GM21723 (cell line): ENCODE measurements around the gene SLC5A10.

Source experiments
- ATAC-seq: cut with Tn5 transposase; IDR thresholded peaks from one replicate; pipeline ENCODE4 v1.9.1; 2021; ENCODE audit warnings: mild to moderate bottlenecking, moderate library complexity; ENCODE audit not compliant: unreplicated experiment

SLC5A10 gene

DNA sequence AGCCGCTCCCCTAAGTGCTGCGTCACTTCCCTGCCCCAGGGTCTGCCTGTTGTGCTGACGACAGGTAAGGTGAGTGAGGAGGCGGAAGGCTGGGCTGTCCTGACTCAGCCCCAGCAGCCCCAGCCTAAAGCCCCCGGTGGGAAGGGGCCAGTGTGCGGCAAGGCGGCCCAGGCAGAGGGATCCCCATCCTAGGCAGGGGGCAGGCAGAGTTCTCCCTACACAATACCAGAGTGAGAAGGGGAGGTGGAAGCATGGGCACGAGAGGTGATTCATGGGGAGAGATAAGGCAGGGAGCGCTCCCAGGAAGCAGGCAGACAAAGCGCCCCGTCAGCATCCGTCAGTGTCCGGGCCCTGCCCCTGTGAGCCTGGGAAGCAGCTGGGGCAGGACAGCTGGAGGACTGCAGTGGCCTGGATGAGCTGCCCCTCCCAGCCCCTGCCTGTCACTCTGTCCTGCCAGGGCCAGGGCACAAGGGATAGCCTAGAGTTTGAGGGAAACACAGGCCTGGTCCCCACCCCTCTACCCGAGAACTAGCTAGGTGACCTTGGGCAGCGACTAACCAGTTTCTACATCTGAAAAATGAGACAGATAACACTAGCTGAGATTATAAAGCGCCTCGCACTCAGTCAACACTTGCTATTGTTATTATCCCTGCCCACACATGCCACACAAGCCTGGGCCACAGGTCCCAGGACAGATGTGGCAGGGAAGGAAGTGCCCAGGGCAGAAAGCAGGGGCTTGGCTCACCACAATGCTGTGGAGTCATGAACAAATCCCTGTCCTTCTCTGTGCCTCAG is 48.8 kb downstream of the SLC5A10 start:
- ATAC-seq = no peak

DNA sequence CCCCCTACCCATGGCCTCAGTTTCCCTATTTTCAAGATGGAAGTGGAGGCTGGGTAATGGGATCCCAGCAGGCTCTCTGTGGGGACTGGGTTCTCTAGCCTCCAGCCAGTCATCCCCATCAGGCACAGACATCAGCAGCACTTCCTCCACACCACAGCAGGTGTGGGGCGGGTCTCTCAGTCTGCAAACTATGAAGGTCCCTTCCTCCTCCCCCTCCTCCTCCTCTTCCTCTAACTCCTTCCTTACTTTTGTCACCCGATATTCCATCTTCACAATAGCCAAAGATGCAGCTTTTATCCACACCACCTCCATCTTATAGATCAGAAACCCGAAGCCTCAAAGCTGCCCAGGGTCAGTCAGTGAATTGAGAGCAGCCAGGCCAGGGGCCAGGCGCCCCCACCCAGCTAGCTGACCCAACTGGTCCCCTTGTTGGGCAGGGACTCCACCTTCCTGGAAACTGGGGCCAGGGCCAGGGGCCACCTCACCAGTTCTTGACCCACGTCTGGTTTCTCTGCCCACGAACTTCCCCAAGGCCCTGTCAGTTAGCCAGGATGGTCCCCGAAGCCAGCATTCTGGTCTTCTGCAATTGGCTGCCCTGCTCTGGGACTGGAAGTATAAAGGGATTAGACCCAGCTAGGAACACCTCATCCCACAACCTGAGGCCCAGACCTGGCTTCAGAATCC is 50.1 kb downstream of the SLC5A10 start:
- ATAC-seq = no peak

DNA sequence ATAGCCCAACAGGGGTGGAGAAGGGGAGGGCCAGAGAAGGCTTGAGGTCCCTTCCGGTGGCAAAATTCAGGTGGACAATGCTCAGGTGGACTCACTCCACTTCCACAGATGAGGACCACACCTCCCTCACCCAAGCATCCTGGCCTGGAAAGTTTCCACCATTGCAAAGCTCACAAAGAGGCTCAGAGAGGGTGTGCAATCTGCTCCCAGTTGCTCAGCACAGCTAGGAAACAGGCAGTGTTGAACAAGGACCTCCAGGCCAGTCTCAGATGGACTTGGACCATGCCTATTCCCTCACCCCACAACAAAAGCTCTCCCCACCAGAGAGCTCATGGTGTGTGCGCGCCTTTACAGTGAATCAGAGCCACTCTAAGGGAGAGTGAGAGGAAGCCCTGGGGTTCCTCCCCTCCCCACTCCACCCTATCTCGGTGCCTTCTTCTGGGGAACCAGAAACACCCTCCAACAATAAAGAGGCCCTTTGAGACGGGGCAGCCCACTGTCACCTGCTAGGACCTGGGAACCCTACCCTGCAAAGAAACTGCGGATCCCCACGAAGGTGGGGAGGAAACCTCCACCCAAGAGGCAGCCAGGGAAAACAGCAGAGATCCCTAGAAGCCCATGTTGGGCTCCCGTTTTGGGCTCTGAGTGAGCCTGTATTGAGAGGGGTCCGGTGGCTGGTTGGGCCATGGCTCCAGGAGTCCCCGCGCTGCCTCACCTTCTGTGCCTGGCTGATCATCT is 51.0 kb downstream of the SLC5A10 start:
- ATAC-seq = no peak

DNA sequence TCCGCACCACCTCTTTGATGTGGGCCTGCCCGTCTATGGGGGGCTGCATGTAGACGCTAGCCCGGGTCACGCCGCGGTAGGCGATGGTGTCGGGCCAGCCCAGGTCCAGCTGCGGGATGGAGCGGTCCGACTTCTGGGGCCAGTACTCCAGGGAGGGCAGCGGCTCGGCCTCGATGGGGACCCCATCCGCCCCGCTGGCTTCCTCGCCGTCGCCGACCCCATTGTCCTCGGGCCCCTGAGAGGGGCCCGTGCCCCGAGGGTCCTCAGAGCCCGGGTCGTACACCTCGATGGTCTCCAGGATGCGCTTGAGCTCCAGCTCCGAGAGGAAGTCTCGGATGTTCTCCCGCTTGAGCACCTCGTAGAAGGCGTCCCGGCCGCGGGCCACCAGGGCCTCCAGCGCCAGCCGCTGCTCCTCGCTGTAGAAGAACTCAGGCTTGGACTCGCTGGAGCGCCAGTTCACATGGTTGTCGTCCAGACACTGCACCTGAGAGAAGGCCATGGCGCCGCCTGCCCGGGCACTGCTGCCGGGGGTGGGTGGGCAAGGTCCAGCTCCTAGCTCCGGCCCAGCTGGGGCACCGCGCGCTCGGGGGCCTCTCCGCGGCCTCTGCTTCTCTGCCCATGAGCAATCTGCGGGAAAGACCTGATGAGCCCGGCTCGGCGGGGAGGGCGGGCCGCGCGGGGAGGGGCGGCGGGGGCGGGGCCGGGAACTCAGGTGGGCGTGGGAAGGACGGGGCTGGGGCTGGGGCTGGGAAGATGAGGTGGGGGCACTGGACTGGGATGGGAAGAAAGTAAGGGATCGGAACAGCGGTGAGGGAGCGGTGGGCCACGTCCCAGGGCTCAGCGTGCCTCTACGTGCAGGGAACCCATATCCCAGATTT is 51.8 kb downstream of the SLC5A10 start:
- ATAC-seq = peak; percentile 26

DNA sequence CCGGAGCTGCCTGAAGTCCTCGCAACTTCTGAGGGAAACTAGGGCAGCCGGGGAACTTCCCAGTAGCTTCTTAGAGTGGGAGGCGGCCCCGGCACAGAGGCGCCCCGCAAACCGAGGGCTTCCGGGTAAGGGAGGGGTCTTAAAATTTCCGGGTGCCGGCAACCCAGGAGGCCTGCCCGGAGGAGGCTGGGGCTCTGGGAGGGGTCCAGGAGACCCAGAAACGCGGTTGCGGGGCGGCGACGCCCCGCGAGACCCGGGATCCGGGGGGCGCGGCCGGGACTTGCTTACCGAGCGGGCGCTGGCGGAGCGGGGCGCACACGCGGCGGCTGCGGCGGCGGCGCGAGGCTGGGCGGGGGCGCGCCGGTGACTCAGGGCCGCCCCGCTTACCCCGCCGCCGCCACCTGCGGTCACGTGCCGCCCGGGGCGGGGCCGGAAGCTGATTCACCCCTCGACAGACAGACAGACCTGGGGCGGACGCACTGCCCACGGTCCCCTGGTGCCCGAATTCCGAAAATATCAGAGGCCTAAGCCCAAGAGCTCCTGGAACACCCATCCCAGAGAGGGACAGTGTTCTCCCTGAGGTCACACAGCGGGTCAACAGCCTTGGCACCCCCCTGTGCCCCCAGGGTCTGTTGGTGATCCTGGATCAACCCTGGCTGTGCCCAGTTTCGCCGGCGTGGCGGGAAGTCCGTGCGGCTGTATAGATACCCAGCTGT is 52.6 kb downstream of the SLC5A10 start, which contains the start of gene FAM83G:
FAM83G (minus strand) TSS at position 344 of the 716 bp plus-strand sequence. CDS start 723 bp downstream, outside the sequence.
- peak; percentile 78 for ATAC-seq

DNA sequence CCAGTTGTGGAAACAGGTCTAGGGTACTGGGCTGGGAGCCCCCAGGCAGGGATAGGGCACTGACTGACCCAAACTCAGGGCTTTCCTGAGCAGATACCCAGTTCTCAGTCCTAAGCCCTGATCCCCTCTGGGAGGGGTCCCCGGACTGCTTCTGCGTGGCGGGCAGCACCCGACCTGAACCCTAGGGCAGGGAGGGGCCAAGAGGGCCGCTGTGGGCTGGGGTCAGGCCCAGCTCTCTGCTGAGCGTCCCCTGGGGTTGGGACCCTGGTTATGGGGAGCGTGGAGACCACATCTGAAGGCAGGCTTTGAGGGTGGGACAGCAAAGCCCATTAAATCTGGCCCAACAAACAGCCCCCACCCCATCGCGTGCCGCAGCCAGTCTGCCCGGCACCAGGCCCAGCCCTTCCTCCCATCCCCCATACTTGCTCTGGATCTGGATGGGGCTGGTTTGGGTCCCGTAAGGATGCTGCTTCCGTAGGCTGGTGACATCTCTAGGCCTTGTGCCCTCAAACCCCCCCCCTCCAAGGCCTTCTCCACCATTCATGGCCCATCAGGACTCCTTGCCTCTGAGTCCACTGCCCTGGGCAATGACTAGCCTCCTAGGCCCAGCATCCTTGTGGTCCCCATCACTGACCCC is 53.3 kb downstream of the SLC5A10 start:
- no peak for ATAC-seq

DNA sequence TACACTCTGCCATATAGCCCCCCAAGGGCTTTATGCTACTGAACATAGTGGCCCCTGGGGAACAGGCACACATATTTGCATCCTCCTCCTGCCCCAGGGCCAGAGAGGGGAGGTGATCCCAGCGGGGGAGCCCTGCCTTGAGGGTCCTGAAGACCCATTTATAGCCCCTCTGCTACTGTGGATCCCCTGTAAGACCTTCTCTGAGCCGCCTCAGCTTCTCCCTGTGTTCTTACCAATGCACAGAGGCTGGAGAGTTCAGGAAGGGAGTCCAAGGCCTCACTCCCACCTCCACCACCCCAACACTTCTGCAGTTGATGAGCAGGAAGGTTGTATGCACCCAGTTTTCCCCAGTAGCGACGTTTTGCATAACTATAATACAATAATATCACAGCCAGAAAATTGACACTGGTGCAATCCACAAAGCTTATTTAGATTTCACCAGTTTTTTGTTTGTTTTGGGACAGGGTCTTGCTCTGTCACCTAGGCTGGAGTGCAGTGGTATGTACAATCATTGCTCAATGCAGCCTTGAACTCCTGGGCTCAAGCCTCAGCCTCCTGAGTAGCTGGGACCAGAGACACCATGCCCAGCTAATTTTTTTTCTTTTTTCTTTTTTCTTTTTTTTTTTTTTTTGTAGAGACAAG is 53.9 kb downstream of the SLC5A10 start:
- ATAC-seq = no peak

DNA sequence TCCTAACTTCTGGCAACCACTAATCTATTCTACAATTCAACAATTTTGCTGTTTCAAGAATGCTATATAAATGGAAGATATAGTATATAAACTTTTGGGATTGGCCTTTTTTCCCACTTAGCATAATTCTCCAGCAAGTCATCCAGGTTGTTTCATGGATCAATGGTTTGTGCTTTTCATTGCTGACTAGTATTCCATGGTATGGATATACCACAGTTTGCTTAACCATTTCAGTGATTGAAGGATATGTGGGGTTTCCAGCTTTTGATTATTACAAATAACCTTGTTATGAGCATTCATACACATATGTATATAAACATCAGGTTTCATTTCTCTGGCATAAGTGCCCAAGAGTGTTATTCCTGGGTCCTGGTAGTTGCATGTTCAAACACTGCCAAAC is 54.7 kb downstream of the SLC5A10 start:
- no peak for ATAC-seq

DNA sequence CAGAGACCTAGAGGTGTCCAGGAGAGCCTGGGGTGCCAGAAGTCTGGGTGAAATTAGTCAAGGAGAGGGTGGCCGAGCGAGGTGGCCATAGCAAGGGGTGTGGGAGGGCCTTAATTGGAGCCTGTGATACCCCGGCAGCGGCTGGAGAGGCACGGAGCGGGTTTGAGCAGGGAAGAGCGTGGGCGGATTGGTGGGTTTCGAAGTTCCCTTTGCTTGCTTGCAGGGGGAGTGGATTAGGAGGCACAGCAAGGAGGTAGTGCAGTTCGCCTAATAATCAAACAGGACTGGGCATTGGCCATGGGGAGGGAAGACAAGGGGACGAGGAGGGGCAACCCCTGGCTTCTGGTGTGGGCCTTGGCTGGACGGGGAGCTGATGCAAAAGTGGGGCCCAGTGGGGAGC is 58.0 kb downstream of the SLC5A10 start:
- no peak for ATAC-seq

DNA sequence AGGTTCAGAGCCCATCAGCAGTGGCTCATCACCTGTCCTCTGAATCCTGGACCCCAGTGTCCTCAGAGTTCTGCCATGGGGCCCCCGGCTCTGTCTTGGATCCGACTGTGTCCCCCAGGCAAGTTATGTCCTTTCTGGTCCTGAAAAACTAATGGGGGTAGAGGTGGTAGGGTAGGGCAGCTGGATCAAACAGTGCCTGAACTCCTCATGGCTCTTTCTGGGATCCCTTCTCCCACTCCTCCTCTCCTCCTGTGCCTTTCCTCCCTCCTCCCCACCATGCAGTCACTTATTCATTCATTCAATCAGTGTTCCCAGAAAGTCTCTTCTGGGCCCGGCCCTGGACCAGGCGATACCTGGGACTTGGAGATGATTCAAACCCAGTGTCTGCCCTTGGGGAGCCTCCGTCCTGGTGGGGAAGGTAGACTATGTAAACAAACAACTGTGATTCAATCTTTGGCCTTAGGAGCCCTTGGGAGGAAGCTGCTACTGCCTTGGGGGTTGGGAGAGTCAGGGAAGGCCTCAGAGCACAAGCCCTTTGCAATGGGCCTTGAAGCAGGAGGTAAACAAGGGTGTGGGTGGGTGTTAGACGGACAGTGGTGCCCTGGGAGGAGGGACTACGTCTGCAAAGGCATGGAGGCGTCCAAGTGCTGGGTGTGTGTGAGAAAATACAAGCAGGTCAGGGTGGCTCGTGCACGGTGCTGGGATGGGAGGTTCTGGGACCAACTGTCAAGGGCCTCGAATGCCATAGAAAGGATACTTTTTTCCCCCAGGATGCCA is 59.0 kb downstream of the SLC5A10 start:
- ATAC-seq = no peak

DNA sequence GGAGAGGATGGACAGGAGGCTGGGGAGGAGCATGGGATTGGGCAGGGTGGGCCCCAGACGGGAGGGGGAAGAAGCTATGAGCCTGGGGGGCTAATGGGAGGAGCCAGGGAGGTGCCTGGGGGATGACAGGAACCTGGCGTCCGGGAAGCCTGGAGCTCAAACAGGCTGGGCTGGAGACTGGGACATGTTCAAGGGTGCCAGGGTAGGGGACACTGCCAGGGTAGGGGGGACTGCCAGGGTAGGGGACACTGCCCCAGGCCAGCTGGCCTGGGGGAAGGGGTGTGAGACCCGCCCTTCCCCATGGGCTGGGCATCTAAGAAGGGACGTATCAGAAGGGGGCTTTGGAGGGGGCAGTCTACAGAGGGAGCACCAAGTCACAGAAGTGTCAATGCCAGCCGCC is 59.6 kb downstream of the SLC5A10 start:
- no peak for ATAC-seq

DNA sequence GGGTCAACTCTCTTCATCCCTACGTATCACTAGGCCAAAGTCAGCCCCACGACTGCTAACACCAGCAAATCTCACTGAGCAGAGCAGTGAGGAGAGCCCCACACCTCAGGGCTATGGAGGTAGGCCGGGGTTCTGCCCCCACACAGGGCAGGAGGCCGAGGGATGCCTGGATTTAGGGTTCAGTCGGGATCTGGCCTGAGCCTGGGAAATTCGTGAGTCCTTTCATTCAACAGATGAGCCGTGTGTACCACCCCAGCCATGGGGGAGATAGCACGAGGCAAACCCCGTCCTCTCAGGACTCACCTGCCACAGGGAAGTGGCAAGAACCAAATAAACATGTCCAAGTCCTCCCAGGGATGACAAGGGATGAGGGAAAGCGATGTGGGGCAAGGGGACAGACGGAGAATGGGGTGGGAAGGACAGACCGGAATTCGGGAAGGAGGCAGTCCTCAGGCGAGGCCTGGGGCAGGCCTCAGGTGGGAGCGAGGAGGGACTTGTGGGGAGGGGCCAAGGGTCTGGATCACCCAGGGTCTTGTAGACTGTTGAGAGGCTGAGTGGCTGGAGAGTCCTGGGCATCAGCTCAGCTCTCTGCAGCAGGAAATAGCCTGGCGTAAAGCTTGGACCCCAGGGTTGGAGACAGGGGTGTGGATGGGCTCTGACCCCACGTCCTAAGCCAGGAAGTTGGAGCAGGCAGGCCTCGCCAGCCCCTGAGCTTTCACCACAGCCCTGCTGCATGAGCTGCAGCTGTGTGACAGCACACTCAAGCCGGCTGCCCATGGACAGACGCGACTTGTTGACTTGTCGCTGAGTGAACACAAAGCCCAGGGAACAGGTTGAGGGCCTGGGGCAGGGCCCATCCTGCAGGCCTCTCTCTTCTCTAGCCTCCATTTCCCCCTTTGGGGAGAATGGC is 60.5 kb downstream of the SLC5A10 start:
- no peak for ATAC-seq

DNA sequence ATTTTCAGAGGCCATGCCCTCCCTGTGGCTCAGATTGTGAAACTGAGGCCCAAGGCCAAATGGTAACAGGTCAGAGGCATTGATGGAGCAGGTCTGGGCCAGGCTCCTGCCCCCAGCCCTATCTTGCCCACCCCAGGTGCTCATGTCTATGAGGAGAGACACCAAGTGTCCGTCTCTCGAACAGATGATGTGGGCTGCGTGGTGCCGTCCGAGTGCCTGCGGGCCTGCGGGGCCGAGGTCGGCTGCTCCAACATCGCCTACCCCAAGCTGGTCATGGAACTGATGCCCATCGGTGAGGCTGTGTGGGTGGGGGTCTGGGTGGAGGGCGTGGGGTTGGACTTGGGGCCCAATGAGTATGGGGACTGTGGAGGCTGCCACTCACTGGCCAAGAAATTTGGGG is 61.3 kb downstream of the SLC5A10 start:
- ATAC-seq = no peak

DNA sequence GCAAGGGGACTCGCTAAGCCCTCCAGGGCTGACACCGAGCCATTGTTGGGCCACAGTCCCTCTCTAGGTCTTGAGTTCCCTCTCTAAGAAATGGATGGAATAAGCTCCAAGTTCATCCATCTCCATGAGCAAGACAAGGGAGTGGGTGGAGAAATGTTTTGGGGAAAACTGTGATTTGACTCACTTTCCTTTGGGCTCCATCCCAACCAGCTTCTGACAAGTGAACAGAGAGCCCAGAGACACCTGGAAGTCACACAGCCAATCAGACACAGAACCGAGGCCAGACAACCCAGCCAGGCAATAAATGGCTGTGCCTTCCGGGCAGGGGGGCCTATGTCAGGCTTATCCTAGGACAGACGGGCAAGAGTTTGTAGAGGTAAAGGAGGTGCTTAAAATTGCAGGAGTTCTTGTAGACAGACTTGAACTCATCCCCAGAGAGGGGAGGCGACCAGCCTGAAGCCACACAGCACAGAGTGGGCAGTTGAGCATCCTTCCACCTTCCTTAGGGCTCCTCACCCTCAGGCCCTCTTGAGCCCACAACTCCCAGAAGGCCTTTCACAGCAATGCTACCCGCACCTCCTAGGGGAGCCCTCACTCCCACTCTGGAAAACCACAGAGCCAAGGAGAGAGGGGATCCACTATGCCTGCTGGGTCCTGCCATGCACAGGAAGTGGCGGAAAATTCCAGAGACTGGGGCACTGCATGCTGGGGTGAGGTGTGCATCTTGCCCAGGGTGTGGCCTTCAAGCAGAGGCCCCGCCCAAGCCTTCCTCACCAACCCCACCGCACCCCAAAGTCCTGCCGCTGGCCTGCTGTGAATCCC is 62.1 kb downstream of the SLC5A10 start:
- ATAC-seq = no peak

DNA sequence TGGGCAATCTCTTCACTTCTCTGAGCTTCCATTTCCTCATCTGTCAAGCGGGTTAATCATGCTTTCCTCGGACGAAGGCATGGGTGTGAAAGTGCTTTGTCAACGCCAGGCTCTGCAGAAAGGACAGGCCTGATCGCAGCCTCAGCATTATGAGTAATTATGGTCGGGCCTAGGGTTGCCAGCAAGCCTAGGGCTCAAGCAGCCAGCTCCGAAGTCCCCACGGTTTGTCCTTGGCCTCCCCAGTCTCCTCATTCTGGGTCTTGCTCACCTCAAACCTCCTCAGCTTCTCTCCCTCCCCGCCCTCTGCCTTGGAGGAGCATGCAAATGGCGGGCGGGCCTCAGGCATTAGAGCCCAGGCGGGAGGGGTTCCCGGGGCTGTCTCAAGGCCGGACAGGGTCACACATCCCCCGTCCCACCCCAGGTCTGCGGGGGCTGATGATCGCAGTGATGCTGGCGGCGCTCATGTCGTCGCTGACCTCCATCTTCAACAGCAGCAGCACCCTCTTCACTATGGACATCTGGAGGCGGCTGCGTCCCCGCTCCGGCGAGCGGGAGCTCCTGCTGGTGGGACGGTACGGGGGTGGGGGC is 62.8 kb downstream of the SLC5A10 start:
- ATAC-seq = no peak

DNA sequence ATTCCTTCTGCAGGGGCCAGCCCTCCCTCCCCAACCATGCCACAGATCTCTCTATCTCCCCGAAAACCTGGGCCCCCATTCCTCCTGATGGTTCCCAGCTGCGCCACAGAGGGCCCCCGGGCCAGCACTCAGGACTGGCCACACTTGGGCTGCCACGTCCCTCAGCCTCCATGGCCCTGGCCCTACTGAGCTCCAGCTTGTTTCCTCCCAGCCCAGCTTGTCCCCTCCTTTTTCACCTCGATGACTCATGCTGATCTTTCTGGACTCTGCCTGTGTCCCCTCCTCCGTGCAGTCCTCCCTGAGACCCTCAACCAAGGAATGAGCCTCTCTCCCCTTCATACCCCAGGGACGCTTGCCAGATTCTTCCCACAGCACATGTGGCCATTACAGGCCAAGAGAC is 63.5 kb downstream of the SLC5A10 start:
- no peak for ATAC-seq
